ENCODE results near the gene NLRC3. TPM values are rescaled to one million over a fixed set of nuclear protein-coding genes. Genes with fewer than 3 reads are reported as not detected.

The NLRC3 gene
- total RNA-seq, 3 donors from 2014 or later (not counting 1 experiment from before 2014, with no cell fraction given): 98.8 to 145 (median 133) TPM

GRCh38 chr16:3549906-3550305 lies 27.3 kb downstream of the NLRC3 start:
- peaks cover 19% of the 10 kb centered on the region for H3K36me3 Mint-ChIP-seq
- 94% methylated on average over 2 of the region's 2 CpGs for WGBS (ENCODE audit: insufficient coverage)
- Histone ChIP-seq H3K27me3 (ENCODE audit: control insufficient read depth, insufficient read depth, low read length) (no peaks in the 10 kb centered on the region), H3K4me3 (ENCODE audit: low read length) (no peak overlapping the region), H3K36me3 (ENCODE audit: control insufficient read depth, insufficient read depth, low read length) (peaks cover 85% of the 10 kb centered on the region), H3K9me3 (ENCODE audit: control insufficient read depth, insufficient read depth, low read length) (no peaks in the 10 kb centered on the region), H3K4me1 (ENCODE audit: control insufficient read depth, insufficient read depth, low read length) (peaks cover 4% of the 10 kb centered on the region), H3K27ac (ENCODE audit: low read length) (no peak overlapping the region)
- no peaks in the 10 kb centered on the region for H3K9me3 Mint-ChIP-seq
- H3K27me3 Mint-ChIP-seq (ENCODE audit: low read depth in 2 of 2): no peaks in the 10 kb centered on the region
- no peak for ATAC-seq
- intact Hi-C loops (cut with micrococcal nuclease): no loop called here
- no peak for TF ChIP-seq CTCF (IDR thresholded peaks at IDR 0.05)
- no peak for DNase-seq
- peaks cover 0 to 33% of the 10 kb centered on the region in 2 donors for H3K4me1 Mint-ChIP-seq
- H3K4me3 Mint-ChIP-seq: no peak overlapping the region
- peak overlapping the region in 1 of 2 donors; percentile 36 for H3K27ac Mint-ChIP-seq

GRCh38 chr16:3548859-3549258 lies 28.3 kb downstream of the NLRC3 start:
- Histone ChIP-seq H3K27ac (ENCODE audit: low read length) (no peak overlapping the region), H3K4me1 (ENCODE audit: control insufficient read depth, insufficient read depth, low read length) (peaks cover 4% of the 10 kb centered on the region), H3K4me3 (ENCODE audit: low read length) (no peak overlapping the region), H3K9me3 (ENCODE audit: control insufficient read depth, insufficient read depth, low read length) (no peaks in the 10 kb centered on the region), H3K27me3 (ENCODE audit: control insufficient read depth, insufficient read depth, low read length) (no peaks in the 10 kb centered on the region), H3K36me3 (ENCODE audit: control insufficient read depth, insufficient read depth, low read length) (peaks cover 80% of the 10 kb centered on the region)
- H3K9me3 Mint-ChIP-seq: no peaks in the 10 kb centered on the region
- H3K27ac Mint-ChIP-seq: peak overlapping the region in 1 of 2 donors; percentile 61
- H3K27me3 Mint-ChIP-seq (ENCODE audit: low read depth in 2 of 2): no peaks in the 10 kb centered on the region
- peaks cover 0 to 33% of the 10 kb centered on the region in 2 donors for H3K4me1 Mint-ChIP-seq
- H3K4me3 Mint-ChIP-seq: no peak overlapping the region
- no peak for TF ChIP-seq CTCF (IDR thresholded peaks at IDR 0.05)
- peaks cover 19% of the 10 kb centered on the region for H3K36me3 Mint-ChIP-seq
- intact Hi-C loops (cut with micrococcal nuclease): no loop called here
- DNase-seq: no peak
- 83% methylated on average over 14 of the region's 15 CpGs for WGBS (ENCODE audit: insufficient coverage)
- no peak for ATAC-seq

- 80% methylated on average over 9 of the region's 10 CpGs for WGBS (ENCODE audit: insufficient coverage)
- Mint-ChIP-seq H3K9me3 (no peaks in the 10 kb centered on the region), H3K27me3 (ENCODE audit: low read depth in 2 of 2) (no peaks in the 10 kb centered on the region), H3K27ac (peak overlapping the region in 1 of 2 donors; percentile 61), H3K4me1 (peaks cover 0 to 33% of the 10 kb centered on the region in 2 donors), H3K4me3 (no peak overlapping the region), H3K36me3 (peaks cover 19% of the 10 kb centered on the region)
- Histone ChIP-seq H3K36me3 (ENCODE audit: control insufficient read depth, insufficient read depth, low read length) (peaks cover 81% of the 10 kb centered on the region), H3K27ac (ENCODE audit: low read length) (no peak overlapping the region), H3K27me3 (ENCODE audit: control insufficient read depth, insufficient read depth, low read length) (no peaks in the 10 kb centered on the region), H3K4me1 (ENCODE audit: control insufficient read depth, insufficient read depth, low read length) (peaks cover 4% of the 10 kb centered on the region), H3K4me3 (ENCODE audit: low read length) (no peak overlapping the region), H3K9me3 (ENCODE audit: control insufficient read depth, insufficient read depth, low read length) (no peaks in the 10 kb centered on the region)
- intact Hi-C loops (cut with micrococcal nuclease): no loop called here
- no peak for ATAC-seq
- TF ChIP-seq CTCF (IDR thresholded peaks at IDR 0.05): no peak
- no peak for DNase-seq
Observed at GRCh38 chr16:3548445-3548844, 28.8 kb downstream of the NLRC3 start.

GRCh38 chr16:3546986-3547682 lies 30.1 kb downstream of the NLRC3 start:
- intact Hi-C loops (cut with micrococcal nuclease): no loop called here
- TF ChIP-seq CTCF (IDR thresholded peaks at IDR 0.05): no peak
- H3K9me3 ChIP-seq (ENCODE audit: control insufficient read depth, insufficient read depth, low read length): no peaks in the 10 kb centered on the region
- H3K36me3 ChIP-seq (ENCODE audit: control insufficient read depth, insufficient read depth, low read length): peaks cover 81% of the 10 kb centered on the region
- Mint-ChIP-seq H3K4me3 (no peak overlapping the region), H3K27ac (peak overlapping the region in 1 of 2 donors; percentile 30), H3K9me3 (no peaks in the 10 kb centered on the region), H3K27me3 (ENCODE audit: low read depth in 2 of 2) (no peaks in the 10 kb centered on the region), H3K36me3 (peaks cover 19% of the 10 kb centered on the region), H3K4me1 (peaks cover 0 to 33% of the 10 kb centered on the region in 2 donors)
- H3K27ac ChIP-seq (ENCODE audit: low read length): no peak overlapping the region
- no peak overlapping the region for H3K4me3 ChIP-seq (ENCODE audit: low read length)
- H3K27me3 ChIP-seq (ENCODE audit: control insufficient read depth, insufficient read depth, low read length): no peaks in the 10 kb centered on the region
- no peak for DNase-seq
- WGBS (ENCODE audit: insufficient coverage): 85% methylated on average over 14 of the region's 15 CpGs
- no peak for ATAC-seq
- peaks cover 4% of the 10 kb centered on the region for H3K4me1 ChIP-seq (ENCODE audit: control insufficient read depth, insufficient read depth, low read length)

All from natural killer cell (primary cell).